WI38 (cell line): ENCODE measurements around the gene GUCY2F.

Source experiments
- H3K4me3 ChIP-seq: 2 replicates; pipeline ENCODE4 v1.5.1; 2011; ENCODE audit warnings: low read depth, mild to moderate bottlenecking, control low read depth, low read length
- TF ChIP-seq, protein P1 (sequence below): IDR thresholded peaks from 2 replicates; pipeline ENCODE4 v1.5.1; 2012; ENCODE audit warnings: low read depth, mild to moderate bottlenecking, control low read depth, low read length

GUCY2F gene

GRCh38 chrX:109347632-109348031 lies 134.3 kb downstream of the GUCY2F start:
- no peak overlapping the region for H3K4me3 ChIP-seq
- TF ChIP-seq, protein P1, sequence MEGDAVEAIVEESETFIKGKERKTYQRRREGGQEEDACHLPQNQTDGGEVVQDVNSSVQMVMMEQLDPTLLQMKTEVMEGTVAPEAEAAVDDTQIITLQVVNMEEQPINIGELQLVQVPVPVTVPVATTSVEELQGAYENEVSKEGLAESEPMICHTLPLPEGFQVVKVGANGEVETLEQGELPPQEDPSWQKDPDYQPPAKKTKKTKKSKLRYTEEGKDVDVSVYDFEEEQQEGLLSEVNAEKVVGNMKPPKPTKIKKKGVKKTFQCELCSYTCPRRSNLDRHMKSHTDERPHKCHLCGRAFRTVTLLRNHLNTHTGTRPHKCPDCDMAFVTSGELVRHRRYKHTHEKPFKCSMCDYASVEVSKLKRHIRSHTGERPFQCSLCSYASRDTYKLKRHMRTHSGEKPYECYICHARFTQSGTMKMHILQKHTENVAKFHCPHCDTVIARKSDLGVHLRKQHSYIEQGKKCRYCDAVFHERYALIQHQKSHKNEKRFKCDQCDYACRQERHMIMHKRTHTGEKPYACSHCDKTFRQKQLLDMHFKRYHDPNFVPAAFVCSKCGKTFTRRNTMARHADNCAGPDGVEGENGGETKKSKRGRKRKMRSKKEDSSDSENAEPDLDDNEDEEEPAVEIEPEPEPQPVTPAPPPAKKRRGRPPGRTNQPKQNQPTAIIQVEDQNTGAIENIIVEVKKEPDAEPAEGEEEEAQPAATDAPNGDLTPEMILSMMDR = no peak

GRCh38 chrX:109346491-109346890 lies 135.4 kb downstream of the GUCY2F start:
- TF ChIP-seq, protein P1 = no peak
- no peak overlapping the region for H3K4me3 ChIP-seq

DNA sequence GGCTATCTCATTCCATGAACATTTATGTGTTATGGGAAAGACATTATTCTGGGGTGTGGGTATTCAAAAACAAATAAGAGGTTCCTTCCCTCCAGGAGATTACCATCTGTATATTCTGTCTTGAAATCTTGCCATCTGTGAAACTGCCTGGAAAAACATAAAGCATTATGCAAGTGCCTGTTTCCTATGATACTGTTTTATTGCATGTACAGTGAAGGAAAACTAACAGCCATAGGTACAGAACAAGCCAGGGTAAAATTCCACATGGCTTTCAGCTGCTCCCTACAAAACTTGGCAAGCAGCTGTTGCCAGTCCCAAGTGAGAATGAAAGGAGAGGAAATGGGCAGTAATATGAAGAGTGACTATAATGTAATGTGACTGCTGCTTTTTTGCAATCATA lies 136.0 kb downstream of the GUCY2F start:
- TF ChIP-seq, protein P1 = no peak
- no peak overlapping the region for H3K4me3 ChIP-seq

GRCh38 chrX:109344678-109345077 lies 137.2 kb downstream of the GUCY2F start:
- TF ChIP-seq, protein P1 = no peak
- no peak overlapping the region for H3K4me3 ChIP-seq

- no peak overlapping the region for H3K4me3 ChIP-seq
- TF ChIP-seq, protein P1 = no peak
Observed at GRCh38 chrX:109344101-109344500, 137.8 kb downstream of the GUCY2F start.

- TF ChIP-seq, protein P1 = no peak
- no peak overlapping the region for H3K4me3 ChIP-seq
Observed at GRCh38 chrX:109343671-109344070, 138.2 kb downstream of the GUCY2F start.

DNA sequence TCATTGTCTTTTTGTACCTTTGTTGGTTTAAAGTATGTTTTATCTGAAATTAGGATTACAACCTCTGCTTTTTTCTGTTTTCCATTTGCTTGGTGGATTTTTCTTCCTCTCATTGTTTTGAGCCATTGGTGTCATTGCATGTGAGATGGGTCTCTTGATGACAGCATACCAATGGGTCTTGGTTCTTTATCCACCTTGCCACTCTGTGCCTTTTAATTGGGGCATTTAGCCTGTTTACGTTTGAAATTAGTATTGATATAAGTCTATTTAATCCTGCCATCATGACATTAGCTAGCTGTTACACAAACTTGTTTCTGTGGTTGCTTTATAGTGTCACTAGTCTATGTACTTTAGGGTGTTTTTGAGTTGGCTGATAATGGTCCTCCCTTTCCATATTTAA lies 145.7 kb downstream of the GUCY2F start:
- TF ChIP-seq, protein P1 = no peak
- H3K4me3 ChIP-seq = no peak overlapping the region
